Activated CD4-positive, alpha-beta T cell treated with anti-CD3 and anti-CD28 coated beads, Interleukin-2, amount 10 ng/mL, durations not matched to agents 7 days and 5 days (primary cell): ENCODE data around the gene CCL24. TPM values are rescaled to one million over a fixed set of nuclear protein-coding genes. Genes with fewer than 3 reads are reported as not detected.
"Not testable (repeated sequence)": the region's sequence is repeated elsewhere in the genome, so short reads cannot be mapped to it uniquely, and the experiment has no call there.

Source experiments
- CTCF ChIA-PET: fragments of 350-600 bp; sonication (Branson Sonifier 250); formaldehyde crosslinking; loops from one replicate; lab custom pipeline; 2021; ENCODE audit warnings: antibody characterized with exemption; lab: Charles Lee
- POLR2A ChIA-PET: fragments of 350-600 bp; sonication (Branson Sonifier 250); formaldehyde crosslinking; loops from one replicate; lab custom pipeline; 2021; ENCODE audit warnings: antibody characterized with exemption; lab: Charles Lee
- DNase-seq: peaks from one replicate; pipeline ENCODE4 v3.0.0-alpha.2; 2020
- H3K27ac Mint-ChIP-seq: one replicate; pipeline ENCODE4 v1.8.0; 2021; ENCODE audit warnings: mild to moderate bottlenecking, moderate library complexity, mixed read lengths
- H3K27me3 Mint-ChIP-seq: one replicate; pipeline ENCODE4 v1.8.0; 2021; ENCODE audit warnings: mixed read lengths
- H3K36me3 Mint-ChIP-seq: one replicate; pipeline ENCODE4 v1.8.0; 2021; ENCODE audit warnings: low read depth, mixed read lengths
- H3K4me1 Mint-ChIP-seq: one replicate; pipeline ENCODE4 v1.8.0; 2021; ENCODE audit warnings: mixed read lengths
- H3K4me3 Mint-ChIP-seq: one replicate; pipeline ENCODE4 v1.8.0; 2021; ENCODE audit warnings: mild to moderate bottlenecking, moderate library complexity, mixed read lengths
- H3K9me3 Mint-ChIP-seq: one replicate; pipeline ENCODE4 v1.8.0; 2021; ENCODE audit warnings: mixed read lengths
- total RNA-seq, 2 experiments: library from RNA; stranded (reverse); gene quantifications; one replicate each; pipeline ENCODE4 v1.2.3, GENCODE V29; 2021

The CCL24 gene
- total RNA-seq, 2 experiments from 2014 or later: not detected

- no peaks in the 10 kb centered on the region for H3K36me3 Mint-ChIP-seq
- peaks cover 2% of the 10 kb centered on the region for H3K27me3 Mint-ChIP-seq
- no peak for DNase-seq
- H3K27ac Mint-ChIP-seq: no peak overlapping the region
- ChIA-PET CTCF (interaction anchor here (0.5 kb wide), 1 partner anchor 73 kb away, joined by 4 read pairs; no protein-coding TSS in a partner anchor), POLR2A (no interaction called here)
- H3K4me1 Mint-ChIP-seq: no peaks in the 10 kb centered on the region
- H3K9me3 Mint-ChIP-seq: no peaks in the 10 kb centered on the region
- H3K4me3 Mint-ChIP-seq: no peak overlapping the region
Observed at GRCh38 chr7:75795831-75796285, 17.7 kb downstream of the CCL24 start.

GRCh38 chr7:75793676-75794075 is 19.9 kb downstream of the CCL24 start:
- Mint-ChIP-seq H3K27me3 (peaks cover 2% of the 10 kb centered on the region), H3K36me3 (no peaks in the 10 kb centered on the region), H3K4me1 (no peaks in the 10 kb centered on the region), H3K4me3 (no peak overlapping the region), H3K27ac (no peak overlapping the region), H3K9me3 (no peaks in the 10 kb centered on the region)
- POLR2A ChIA-PET: no interaction called here
- CTCF ChIA-PET: no interaction called here
- DNase-seq: no peak

DNA sequence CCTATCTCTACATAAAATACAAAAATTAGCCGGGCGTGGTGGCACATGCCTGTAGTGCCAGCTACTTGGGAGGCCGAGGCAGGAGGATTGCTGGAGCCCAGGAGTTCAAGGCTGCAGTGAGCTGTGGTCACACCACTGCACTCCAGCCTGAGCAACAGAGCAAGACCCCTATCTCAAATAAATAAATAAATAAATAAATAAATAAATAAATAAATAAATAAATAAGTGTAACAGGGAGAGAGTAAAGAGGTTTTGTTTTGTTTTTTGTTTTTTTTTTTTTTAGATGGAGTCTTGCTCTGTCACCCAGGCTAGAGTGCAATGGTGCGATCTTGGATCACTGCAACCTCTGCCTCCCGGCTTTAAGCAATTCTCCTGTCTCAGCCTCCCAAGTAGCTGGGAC is 21.0 kb downstream of the CCL24 start:
- CTCF ChIA-PET, H3K27ac Mint-ChIP-seq, H3K9me3 Mint-ChIP-seq, H3K4me3 Mint-ChIP-seq, DNase-seq, H3K27me3 Mint-ChIP-seq, H3K36me3 Mint-ChIP-seq, H3K4me1 Mint-ChIP-seq, POLR2A ChIA-PET: not testable (repeated sequence)

GRCh38 chr7:75789361-75789924 is 24.2 kb downstream of the CCL24 start:
- Mint-ChIP-seq H3K4me3 (no peak overlapping the region), H3K36me3 (no peaks in the 10 kb centered on the region), H3K4me1 (no peaks in the 10 kb centered on the region), H3K27me3 (no peaks in the 10 kb centered on the region), H3K27ac (no peak overlapping the region), H3K9me3 (no peaks in the 10 kb centered on the region)
- no peak for DNase-seq
- ChIA-PET CTCF (interaction anchor here (1.2 kb wide), 1 partner anchor 9 kb away, joined by 3 read pairs; no protein-coding TSS in a partner anchor), POLR2A (no interaction called here)

DNA sequence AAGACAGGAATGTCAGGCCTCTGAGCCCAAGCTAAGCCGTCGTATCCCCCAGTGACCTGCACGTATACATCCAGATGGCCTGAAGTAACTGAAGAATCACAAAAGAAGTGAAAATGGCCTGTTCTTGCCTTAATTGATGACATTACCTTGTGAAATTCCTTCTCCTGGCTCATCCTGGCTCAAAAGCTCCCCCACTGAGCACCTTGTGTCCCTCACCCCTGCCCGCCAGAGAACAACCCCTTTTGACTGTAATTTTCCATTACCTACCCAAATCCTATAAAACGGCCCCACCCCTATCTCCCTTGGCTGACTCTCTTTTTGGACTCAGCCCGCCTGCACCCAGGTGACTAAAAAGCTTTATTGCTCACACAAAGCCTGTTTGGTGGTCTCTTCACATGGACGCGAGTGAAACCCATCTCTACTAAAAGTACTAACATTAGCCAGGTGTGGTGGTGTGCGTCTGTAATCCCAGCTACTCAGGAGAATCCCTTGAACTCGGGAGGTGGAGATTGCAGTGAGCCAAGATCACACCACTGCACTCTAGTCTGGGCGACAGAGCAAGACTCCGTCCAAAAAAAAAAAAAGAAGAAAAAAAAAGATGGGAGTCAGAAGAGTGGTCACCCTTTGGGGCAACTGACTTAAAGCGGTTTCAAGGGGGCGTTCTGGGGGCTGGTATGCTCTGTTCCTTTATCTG is 25.3 kb downstream of the CCL24 start:
- H3K4me1 Mint-ChIP-seq, H3K36me3 Mint-ChIP-seq, DNase-seq, H3K27ac Mint-ChIP-seq, POLR2A ChIA-PET, H3K4me3 Mint-ChIP-seq, H3K9me3 Mint-ChIP-seq, H3K27me3 Mint-ChIP-seq: not testable (repeated sequence)
- CTCF ChIA-PET: interaction anchor here (0.8 kb wide), 1 partner anchor 107 kb away, joined by 3 read pairs; no protein-coding TSS in a partner anchor

GRCh38 chr7:75783058-75783457 is 30.5 kb downstream of the CCL24 start:
- H3K27ac Mint-ChIP-seq, DNase-seq, H3K36me3 Mint-ChIP-seq, POLR2A ChIA-PET, H3K4me3 Mint-ChIP-seq, H3K9me3 Mint-ChIP-seq, H3K4me1 Mint-ChIP-seq: not testable (repeated sequence)
- H3K27me3 Mint-ChIP-seq: peaks cover 16% of the 10 kb centered on the region
- CTCF ChIA-PET: interaction anchor here (1.4 kb wide), 1 partner anchor 16 kb away, joined by 3 read pairs; no protein-coding TSS in a partner anchor

DNA sequence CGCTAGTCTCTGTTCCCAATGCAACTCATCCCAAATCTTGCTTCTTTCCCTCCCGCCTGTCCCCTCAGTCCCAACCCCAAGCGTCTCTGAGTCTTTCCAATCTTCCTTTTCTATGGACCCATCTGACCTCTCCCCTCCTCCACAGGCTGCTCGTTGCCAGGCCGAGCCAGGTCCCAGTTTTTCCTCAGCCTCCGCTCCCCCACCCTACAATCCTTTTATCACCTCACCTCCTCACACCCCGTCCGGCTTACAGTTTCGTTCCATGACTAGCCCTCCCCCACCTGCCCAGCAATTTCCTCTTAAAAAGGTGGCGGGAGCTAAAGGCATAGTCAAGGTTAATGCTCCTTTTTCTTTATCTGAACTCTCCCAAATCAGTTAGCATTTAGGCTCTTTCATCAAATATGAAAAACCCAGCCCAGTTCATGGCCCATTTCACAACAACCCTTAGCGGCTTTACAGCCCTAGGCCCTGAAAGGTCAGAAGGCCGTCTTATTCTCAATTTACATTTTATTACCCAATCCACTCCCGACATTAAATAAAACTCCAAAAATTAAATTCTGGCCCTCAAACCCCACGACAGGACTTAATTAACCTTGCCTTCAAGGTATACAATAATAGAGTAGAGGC is 32.8 kb downstream of the CCL24 start:
- H3K36me3 Mint-ChIP-seq, H3K9me3 Mint-ChIP-seq, POLR2A ChIA-PET, DNase-seq, H3K4me3 Mint-ChIP-seq, H3K27ac Mint-ChIP-seq, CTCF ChIA-PET: not testable (repeated sequence)
- peaks cover 14% of the 10 kb centered on the region for H3K4me1 Mint-ChIP-seq
- H3K27me3 Mint-ChIP-seq: peaks cover 16% of the 10 kb centered on the region

DNA sequence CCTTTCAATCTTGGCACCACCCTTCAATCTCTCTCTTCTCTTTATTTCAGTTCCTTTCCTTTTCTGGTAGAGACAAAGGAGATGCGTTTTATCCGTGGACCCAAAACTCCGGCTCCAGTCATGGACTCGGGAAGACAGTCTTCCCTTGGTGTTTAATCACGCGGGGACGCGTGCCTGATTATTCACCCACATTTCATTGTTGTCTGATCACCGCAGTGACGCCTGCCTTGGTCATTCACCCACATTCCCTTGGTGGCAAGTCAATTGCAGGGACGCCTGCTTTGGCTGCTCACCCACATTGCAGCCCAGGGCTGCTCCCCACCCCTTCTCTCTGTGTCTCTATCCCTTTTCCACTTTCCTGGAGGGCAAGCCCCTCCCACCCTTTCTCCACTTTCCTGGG is 34.1 kb downstream of the CCL24 start:
- peaks cover 19% of the 10 kb centered on the region for H3K4me1 Mint-ChIP-seq
- POLR2A ChIA-PET, H3K36me3 Mint-ChIP-seq, H3K4me3 Mint-ChIP-seq, H3K27ac Mint-ChIP-seq, H3K9me3 Mint-ChIP-seq, DNase-seq: not testable (repeated sequence)
- CTCF ChIA-PET: interaction anchor here (0.6 kb wide), 1 partner anchor 29 kb away, joined by 4 read pairs; no protein-coding TSS in a partner anchor
- peaks cover 16% of the 10 kb centered on the region for H3K27me3 Mint-ChIP-seq

DNA sequence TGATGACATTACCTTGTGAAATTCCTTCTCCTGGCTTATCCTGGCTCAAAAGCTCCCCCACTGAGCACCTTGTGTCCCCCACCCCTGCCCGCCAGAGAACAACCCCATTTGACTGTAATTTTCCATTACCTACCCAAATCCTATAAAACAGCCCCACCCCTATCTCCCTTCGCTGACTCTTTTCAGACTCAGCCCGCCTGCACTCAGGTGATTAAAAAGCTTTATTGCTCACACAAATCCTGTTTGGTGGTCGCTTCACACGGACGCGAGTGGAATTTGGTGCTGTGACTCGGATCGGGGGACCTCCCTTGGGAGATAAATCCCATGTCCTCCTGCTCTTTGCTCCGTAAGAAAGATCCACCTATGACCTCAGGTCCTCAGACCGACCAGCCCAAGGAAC is 34.6 kb downstream of the CCL24 start:
- CTCF ChIA-PET: interaction anchor here (0.6 to 0.9 kb wide), 2 partner anchors 29 to 31 kb away, joined by 3 to 4 read pairs; no protein-coding TSS in a partner anchor
- POLR2A ChIA-PET, H3K36me3 Mint-ChIP-seq, H3K9me3 Mint-ChIP-seq, H3K4me3 Mint-ChIP-seq, DNase-seq, H3K27ac Mint-ChIP-seq: not testable (repeated sequence)
- Mint-ChIP-seq H3K27me3 (peaks cover 16% of the 10 kb centered on the region), H3K4me1 (peaks cover 19% of the 10 kb centered on the region)

GRCh38 chr7:75776295-75776971 is 37.2 kb downstream of the CCL24 start:
- H3K36me3 Mint-ChIP-seq: no peaks in the 10 kb centered on the region
- DNase-seq: peak; percentile 46
- H3K27ac Mint-ChIP-seq: no peak overlapping the region
- CTCF ChIA-PET: interaction anchor here (0.6 kb wide), 2 partner anchors 346 to 1759 kb away, joined by 4 read pairs; no protein-coding TSS in a partner anchor
- no peaks in the 10 kb centered on the region for H3K9me3 Mint-ChIP-seq
- peaks cover 11% of the 10 kb centered on the region for H3K27me3 Mint-ChIP-seq
- H3K4me3 Mint-ChIP-seq: no peak overlapping the region
- peaks cover 19% of the 10 kb centered on the region for H3K4me1 Mint-ChIP-seq
- POLR2A ChIA-PET: no interaction called here

DNA sequence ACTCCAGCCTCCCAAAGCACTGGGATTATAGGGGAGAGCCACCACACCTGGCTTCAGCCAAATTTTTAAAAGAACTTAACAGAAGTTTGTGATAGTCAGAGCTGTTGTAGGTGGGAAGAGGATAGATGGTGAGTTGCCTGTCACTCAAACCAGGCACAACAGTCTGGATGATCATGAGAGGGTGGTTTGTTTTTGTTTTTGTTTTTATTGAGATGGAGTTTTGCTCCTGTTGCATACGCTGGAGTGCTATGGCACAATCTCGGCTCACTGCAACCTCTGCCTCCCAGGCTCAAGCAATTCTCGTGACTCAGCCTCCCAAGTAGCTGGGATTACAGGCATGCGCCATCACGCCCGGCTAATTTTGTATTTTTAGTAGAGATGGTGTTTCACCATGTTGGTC is 39.6 kb downstream of the CCL24 start:
- H3K4me3 Mint-ChIP-seq, H3K27me3 Mint-ChIP-seq, POLR2A ChIA-PET, H3K9me3 Mint-ChIP-seq, DNase-seq, CTCF ChIA-PET, H3K27ac Mint-ChIP-seq, H3K36me3 Mint-ChIP-seq: not testable (repeated sequence)
- H3K4me1 Mint-ChIP-seq: peaks cover 18% of the 10 kb centered on the region

GRCh38 chr7:75772081-75773077 is 41.2 kb downstream of the CCL24 start, which contains the start of gene CCL26:
Gene CCL26, minus strand, starts transcription at chr7:75772211. Its CDS starts 35 bp downstream, at chr7:75772176.
- POLR2A ChIA-PET: no interaction called here
- CTCF ChIA-PET: interaction anchor here (1.3 kb wide), 1 partner anchor 10 kb away, joined by 10 read pairs; no protein-coding TSS in a partner anchor
- no peaks in the 10 kb centered on the region for H3K9me3 Mint-ChIP-seq

More at GRCh38 chr7:75772081-75773077, 41.2 kb downstream of the CCL24 start, which contains the start of gene CCL26:
- DNase-seq: no peak
- Mint-ChIP-seq H3K36me3 (no peaks in the 10 kb centered on the region), H3K27me3 (no peaks in the 10 kb centered on the region), H3K4me1 (peaks cover 13% of the 10 kb centered on the region), H3K27ac (no peak within 1 kb of the TSS), H3K4me3 (no peak within 1 kb of the TSS)
